GM18909 (cell line): ENCODE measurements around the gene HAPLN3.

ENCODE experiments used
- ATAC-seq: cut with Tn5 transposase; IDR thresholded peaks from one replicate; pipeline ENCODE4 v1.9.1; 2021; ENCODE audit warnings: mild to moderate bottlenecking; ENCODE audit not compliant: unreplicated experiment, poor library complexity

Gene HAPLN3

GRCh38 chr15:88833731-88834100, 61.6 kb downstream of the HAPLN3 start:
- no peak for ATAC-seq

DNA sequence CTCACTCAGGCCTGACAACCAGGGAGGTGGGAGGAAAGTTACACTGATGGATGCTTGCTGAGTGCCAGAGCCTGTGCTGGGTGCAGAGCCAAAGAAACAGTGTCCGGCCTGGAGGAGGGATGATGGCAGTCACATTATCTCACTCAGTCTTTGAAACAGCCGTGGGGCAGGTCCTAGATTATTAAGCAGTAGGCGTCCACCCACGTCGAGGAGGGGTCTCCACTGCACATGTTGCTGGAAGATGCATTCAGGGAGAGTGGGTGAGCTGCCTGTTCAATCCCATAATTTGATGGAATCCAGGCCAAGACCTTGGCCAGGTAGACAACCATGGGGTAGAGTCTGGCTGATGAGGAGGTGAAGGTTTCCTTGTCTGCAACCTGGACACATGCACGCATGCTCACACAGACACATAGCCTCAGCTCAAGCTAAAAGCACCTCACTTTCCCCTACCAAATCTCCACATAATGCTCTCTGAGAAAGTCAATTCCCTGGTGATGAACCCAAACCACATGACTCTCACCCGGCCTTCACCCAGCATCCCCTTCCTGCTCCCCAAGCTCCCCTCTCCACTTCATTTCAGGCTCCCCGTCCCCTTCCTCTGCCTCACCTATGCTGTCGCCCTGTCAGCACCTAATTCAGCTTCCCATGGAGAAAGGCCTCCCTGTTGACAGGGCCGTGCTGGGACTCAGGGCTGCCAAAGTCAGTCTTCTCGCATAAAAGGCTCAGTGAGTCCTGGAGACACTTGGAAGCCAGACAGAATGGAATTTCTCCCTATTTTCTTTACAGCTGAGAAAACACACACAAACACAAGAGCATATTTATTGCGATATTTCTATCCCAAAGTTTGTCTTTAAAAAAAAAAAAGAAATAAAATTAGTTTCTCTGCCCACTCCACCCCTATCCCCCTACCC, 62.3 kb downstream of the HAPLN3 start:
- ATAC-seq, result no peak

GRCh38 chr15:88830016-88830415, 65.3 kb downstream of the HAPLN3 start:
- no peak for ATAC-seq

GRCh38 chr15:88828791-88829190, 66.6 kb downstream of the HAPLN3 start:
- no peak for ATAC-seq
